SK-MEL-5 (cell line): Measurements from ENCODE around the gene TMEM218. TPM values are rescaled to one million over a fixed set of nuclear protein-coding genes. Genes with fewer than 3 reads are reported as not detected.
"Not testable (repeated sequence)": the region's sequence is repeated elsewhere in the genome, so short reads cannot be mapped to it uniquely, and the experiment has no call there.

ENCODE experiments used
- DNase-seq: peaks from one replicate; pipeline ENCODE4 v3.0.0-alpha.2; 2016; ENCODE audit warnings: low read depth, low spot score
- in situ Hi-C: cut with HindIII; loops from 2 replicates; pipeline ENCODE4 v1.10.0; 2016; ENCODE audit warnings: low sequenced_read_pairs, high pct_unique_total_duplicates, low pct_unique_long_range_greater_than_20kb
- total RNA-seq: library from RNA; depleted of rRNA; stranded (reverse); fragments of >200 nt; shearing (Covaris generic); gene quantifications from 2 replicates; pipeline ENCODE4 v1.2.3, GENCODE V29; 2014

TMEM218 gene
- total RNA-seq, 1 experiment from 2014 or later, result 26.9 TPM

DNA sequence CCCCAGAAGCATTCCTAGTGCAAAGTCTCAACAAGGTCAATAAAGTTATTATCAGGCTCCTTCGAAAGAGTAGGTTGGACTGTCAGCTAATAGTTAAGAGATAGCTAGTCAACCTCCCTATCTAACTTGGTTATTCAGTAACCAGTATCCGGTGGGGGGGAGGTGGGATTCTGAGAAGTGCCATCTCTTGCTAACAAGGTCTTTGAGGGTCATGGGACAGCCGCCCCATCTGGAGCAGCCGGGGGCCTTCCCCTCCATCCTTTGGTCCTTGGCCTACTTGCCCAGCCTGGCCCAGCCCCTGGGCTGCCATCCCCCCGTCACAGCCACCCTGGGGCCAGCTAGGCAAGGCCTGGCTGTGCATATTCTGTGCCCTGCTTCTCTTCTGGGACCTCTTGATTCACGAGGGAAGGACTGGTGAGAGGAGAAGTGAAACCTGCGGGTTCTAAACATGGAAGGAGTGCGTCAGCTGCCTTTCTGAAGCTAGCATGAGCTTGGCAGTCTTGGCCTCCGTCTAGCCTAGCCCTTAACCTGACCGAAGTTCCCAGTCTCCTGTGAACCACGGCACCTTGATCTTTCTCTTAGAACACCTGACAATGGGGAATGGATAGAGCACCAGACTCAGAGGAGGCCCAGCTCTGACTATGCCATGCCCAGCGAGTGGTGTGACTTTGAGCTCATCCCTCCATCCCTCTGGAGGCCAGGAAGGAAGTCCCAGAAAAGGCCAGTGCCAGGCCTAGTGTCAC is 39.0 kb downstream of the TMEM218 start:
- no peak for DNase-seq
- in situ Hi-C loops, result no loop called here

DNA sequence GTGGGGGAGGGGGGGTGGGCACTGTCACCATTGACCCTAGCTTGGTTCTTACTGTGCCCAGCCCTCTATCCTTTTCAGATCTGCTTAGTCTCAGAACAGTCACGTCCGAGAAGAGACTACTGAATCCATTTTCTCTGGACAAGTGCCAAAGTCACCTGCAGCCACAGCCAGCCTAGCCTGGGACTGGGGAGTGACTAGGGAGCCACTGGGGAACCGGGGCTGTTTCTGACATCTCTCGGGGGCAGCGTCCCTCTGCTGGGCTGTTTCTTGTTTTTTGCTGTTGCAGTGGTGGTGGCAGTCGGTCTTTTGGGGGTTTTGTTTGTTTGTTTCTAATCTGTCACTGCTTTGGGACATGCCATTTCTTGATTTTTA is 39.6 kb downstream of the TMEM218 start:
- in situ Hi-C loops, result no loop called here
- no peak for DNase-seq

DNA sequence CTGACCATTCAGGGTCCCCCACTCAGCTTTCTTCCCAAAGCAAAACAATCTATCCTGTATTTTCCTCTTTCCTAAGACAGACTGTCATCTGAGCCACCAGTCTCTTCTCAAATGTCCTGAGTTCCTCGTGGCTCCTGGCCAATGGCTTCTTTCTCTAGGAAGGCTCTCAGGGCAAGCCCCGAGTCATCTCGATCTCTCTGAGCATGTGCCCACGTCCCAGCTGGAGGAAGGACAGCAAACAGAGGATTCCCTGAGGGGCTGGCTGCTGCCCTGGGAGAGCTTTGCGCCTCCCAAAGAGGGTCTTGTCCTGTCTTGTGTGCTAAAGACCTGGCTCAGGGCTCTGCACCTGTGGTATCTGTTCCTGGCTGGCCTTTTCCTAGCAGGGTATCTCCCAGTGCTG is 40.0 kb downstream of the TMEM218 start:
- in situ Hi-C loops, result no loop called here
- DNase-seq, result no peak

DNA sequence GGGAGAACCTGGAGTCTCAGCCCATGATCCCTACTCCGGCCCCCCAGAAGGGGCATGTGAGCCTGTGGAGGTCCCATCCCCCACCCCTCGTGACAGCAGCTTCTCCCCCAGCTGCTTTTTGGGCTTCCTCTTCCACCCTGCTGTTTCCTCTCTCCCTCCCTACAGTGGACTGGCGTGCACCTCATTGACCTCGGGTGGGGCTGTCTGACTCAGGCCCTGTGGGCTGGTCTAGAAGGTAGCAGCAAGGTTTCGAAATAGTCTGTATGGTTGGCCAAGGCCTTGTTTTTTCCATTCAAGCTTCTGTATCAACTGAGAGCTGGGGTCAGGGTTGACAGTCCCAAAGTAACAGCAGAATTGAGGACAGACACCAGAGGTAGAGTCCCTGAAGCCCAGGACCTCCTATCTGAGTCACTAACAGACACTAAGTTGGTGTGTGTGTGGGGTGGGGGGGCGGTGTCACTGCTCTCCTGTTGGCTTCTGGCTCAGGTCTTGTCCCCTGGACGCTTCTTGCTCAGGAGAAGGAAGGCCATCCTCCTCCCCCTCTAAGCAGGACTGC is 40.6 kb downstream of the TMEM218 start:
- in situ Hi-C loops, result no loop called here
- no peak for DNase-seq

DNA sequence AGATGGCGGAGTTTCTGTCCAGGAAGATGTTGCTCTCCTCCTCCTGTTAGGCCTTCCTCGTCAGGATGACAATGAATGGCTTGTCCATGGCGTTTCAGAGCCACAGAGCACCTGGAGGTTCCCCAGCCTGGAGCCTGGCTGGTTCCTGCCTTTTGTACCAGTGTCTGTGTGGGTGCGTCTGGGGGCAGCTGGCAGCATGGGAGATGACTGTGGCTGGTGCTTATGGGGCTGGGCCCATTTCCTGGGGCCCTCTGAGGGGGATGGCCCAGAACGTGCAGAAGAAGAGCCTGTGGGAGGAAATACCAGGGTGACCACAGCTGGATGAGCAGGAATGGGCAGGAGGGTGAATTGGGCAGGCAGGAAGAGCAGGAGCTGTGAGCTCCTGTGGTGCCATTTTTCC is 41.6 kb downstream of the TMEM218 start:
- in situ Hi-C loops, result no loop called here
- DNase-seq, result no peak

DNA sequence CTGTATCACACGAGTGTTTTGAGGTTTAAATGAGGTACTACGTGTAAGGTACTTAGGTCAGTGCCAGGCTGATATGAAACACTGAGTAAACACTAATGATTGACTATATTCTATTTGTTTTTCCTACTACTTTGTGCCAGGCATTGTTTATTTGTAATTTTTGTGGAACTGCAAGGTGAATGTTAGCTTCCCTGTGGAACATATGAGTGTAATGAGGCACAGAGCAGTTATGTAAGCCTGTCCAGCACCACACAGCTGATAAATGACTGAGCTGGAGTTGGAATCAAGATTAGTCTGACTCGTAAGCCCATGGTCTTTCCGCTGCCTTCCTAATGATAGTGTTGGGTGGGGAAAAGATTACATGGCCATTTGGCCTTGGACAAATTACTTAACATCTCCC is 42.4 kb downstream of the TMEM218 start:
- in situ Hi-C loops, result no loop called here
- no peak for DNase-seq

DNA sequence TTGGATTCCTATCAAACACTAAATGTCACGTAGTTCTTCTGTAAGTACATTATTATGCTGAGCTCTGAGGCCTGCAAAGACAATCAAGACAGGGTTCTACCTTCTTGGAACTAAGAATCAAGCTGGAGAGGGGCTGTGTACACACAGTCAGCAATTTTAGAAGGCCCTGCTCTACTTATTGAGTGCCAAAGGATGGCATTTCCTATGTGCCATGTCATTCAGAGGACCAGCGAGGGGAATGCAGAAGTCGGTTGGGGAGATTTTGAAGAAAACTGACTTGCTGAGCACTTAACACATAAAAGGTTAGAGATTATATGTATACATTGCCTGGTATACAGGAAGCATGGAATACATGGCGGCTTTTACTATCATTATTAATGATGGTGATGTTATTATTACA is 43.1 kb downstream of the TMEM218 start:
- no peak for DNase-seq

DNA sequence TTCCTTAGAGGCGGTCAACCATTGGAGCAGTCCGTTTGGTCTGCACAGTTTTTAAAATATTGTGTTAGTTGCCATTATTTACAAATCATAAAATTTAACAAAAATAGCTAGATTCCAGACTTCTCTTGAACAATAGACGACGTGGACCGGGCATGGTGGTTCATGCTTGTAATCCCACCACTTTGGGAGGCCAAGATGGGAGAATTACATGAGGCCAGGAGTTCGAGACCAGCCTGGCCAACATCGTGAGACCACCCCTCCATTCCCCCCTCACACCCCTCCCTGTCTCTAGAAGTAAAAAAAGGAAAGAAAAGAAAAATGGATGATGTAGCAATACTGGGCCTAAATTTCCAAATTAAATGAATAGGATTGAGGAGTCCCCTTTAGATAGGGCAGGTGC is 47.4 kb downstream of the TMEM218 start:
- in situ Hi-C loops, result no loop called here
- DNase-seq, result no peak

More for the DNA sequence above, 43.1 kb downstream of the TMEM218 start:
- in situ Hi-C loops, result no loop called here

DNA sequence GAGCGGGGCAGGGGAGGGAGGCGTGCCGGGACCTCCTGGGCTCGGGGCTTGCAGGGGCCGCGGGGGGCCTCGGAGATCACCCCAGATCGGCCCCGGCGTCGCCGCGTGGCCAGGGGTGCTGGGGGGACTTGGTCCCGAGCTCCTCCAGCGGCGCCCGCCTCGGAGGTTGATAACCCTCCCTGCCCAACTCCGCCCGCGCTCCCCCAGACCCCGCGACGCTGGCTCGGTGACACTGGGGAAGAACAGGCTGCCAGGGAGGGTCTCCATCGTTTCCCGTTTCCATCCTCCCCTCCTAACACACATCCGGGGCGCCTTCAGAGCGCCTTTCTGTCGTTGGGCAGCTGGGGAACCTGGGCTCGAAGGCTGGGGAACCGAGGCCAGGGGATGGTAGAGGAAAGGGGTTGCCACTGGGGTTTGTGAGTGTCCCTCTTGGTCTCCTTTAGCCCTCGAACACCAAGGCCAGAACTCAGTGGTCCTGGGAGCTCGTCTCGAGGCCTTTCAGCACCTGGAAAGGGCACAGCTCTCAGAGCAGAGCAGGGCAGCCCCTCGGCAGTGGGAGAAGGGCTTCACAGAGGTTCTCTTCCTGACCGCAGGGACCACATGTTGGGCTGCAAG is 47.9 kb downstream of the TMEM218 start:
- no peak for DNase-seq
- in situ Hi-C loops, result no loop called here

DNA sequence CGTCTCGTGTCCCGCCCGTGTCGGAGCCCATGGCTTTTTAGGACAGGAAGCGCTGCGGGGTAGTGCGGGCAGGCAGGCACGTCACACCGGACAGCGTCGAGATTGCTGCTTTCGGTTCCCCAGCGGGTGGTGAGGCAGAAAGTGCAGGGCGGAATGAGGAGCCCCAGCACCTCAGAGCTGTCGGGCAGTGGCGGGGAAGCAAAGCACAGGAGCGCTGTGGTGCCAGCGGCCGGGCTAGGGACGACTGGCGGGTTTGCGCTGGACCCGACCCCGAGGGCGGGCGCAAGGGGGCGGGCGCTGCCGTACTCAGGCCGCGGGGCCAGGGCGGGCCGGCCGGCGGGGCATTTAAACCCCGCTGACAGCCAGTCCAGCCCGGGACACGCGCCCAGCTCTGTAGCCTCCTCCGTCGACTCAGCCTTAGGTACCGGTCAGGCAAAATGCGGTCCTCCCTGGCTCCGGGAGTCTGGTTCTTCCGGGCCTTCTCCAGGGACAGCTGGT is 48.4 kb downstream of the TMEM218 start, which contains the start of gene SLC37A2:
Gene SLC37A2 (plus strand): TSS at position 375 of the 498 bp plus-strand sequence. CDS start 63 bp downstream, at position 438.
- in situ Hi-C loops, result no loop called here
- DNase-seq, result peak; percentile 68

DNA sequence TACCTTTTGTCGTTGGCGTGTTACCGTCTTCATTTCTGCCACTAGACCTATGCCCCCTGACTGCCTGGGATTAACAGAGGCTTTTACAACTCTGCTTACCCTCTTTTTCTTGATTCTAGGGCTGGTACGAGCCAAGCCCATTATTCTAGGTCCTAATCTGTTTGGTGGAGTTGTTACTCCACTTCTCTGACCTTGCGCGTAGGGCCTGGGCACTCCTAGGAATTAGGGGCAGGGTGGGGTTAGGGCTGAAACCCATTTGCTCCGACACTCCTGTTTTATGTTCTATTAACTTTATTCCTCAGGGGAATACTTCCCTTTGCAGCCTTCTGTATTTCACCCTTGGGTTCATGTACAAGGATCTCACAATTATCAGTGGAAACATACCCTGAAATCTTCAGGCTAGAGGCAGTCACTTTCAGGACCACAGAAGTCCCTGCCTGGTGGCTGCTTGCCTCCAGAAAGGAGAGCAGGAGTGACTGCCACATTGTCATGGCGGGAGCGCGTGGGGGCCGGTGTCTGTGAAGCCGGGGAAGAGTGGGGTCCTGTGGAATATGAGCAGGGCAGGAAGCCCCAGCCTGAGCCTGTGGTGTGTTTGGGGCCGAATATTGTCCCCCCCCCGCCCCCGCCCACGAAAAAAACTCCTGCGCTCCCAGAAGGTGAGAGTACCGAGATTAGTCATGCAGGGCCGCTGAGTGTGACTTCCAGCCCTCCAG is 49.1 kb downstream of the TMEM218 start:
- in situ Hi-C loops, result no loop called here
- DNase-seq, result no peak

DNA sequence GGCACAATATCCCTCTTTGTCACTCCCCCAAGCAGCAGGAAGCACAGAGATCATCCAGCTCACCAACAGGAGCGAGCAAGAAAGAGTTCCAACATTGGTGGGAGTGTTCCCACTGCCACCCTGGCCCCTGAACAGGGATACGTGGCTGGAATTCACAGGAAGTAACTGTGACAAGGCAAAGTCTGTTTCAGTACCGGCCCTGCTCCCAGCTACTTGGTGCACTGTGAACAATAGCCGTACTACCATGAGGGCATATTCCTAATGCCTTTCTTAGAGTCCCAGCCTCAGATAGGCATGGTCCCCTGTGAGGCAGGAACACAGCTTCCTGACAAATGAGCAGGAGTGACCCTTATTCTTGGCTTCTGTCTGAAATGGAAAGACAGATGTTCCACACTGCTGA is 50.1 kb downstream of the TMEM218 start:
- in situ Hi-C loops, result no loop called here
- DNase-seq, result no peak

DNA sequence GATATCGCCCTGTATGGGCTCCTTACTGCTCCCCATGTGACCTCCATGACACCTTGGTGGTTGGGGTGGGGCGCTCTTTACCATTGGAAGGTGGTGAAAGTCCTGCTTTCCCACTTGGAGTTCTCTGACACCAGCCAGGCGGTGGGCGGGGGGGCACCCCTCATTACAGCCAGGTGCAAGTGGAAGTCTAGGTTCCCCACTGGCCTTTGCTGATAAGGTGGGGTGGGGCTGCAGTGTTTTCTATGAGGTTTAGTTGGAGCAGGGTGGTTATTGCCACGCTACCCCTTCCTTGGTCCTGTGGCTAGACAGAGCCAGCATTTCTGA is 53.8 kb downstream of the TMEM218 start:
- in situ Hi-C loops, result no loop called here
- no peak for DNase-seq

DNA sequence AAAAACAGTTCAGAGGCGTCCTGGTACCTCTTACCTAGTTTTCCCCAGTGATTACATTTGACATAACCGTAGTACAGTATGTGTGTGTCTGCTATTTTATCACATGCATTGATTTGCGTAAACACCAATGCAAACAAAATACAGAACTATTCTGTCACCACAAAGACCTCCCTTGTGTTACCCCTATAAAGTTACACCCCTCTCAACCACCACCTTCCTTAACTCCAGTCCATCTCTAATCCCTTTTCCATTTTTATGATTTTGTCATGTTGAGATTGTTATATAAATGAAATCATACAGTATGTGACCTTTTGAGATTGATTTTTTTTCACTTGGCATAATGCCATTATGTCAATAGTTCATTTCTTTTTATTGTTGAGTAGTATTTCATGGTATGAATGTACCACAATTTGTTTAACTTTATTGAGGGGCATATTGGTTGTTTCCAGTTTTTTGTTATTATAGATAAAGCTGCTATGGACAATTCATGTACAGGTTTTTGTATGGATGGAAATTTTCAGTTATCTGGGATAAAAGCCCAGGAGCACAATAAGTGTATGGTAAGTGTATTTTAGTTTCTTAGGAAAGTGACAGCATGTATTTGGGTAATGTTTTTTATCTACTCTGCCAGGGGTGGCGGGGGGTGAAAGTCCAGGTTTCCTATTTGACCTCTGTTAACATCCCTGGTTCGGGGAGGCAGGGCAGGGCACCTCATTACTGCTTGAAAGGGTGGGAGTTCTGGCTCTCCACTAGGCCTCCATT is 54.3 kb downstream of the TMEM218 start:
- in situ Hi-C loops, result no loop called here
- peak; percentile 95 for DNase-seq

DNA sequence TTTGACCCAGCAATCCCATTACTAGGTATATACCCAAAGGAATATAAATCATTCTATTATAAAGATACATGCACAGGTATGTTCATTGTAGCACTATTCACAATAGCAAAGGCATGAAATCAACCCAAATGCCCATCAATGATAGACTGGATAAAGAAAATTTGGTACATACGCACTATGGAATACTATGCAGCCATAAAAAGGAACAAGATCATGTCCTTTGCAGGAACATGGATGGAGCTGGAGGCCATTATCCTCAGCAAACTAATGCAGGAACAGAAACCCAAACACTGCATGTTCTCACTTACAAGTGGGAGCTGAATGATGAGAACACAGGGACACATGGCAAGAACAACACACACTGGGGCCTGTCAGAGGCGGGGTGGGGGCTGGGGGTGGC is 55.3 kb downstream of the TMEM218 start:
- DNase-seq, in situ Hi-C loops: not testable (repeated sequence)

DNA sequence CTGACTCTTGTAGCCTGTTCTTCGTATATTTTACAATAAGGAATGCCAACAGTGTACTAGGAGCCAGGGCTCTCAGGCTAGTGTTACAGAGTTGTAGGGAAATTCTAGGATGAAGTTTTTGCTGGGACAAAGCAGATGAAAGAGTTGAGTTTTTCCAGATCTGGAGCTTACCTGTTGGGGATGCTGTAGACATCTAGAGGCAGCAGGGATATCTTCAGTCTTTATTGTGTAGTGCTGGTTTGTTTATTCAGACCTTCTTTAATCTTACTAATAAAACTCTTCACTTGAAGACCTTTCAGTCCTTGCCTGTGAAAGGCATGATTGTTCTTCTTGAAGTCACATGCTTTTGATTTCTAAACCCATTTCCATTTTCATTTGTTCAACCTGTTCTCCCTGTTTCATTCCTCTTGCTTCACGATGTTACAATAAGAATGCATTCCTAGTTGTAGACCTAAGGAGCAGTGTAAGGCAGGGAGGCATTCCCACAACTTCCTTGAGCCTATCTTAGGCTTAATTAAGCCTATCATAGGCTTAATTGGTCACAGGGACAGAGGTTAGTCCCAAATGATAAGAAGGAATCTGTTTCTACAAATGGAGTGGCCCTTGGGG is 56.2 kb downstream of the TMEM218 start:
- in situ Hi-C loops, result no loop called here
- DNase-seq, result peak; percentile 71

DNA sequence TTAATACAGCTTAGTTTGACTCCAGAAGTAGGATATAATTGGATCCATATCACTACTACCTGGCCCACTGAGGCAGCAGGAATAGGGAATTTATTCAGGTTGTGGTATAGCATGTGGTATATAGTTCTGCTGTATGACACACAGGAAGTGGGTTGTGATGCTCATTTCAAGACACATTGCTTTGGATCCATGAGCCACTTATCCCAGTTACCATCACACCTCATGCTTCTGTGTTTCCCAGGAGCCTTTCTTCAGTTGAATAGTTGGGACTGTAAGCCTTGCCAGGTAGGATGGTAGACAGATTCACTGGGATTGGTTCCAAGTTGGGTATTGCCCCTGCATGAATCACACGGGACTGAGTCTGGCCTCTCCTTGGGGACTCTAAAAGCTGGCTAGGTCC is 58.3 kb downstream of the TMEM218 start:
- no peak for DNase-seq

More for the DNA sequence above, 58.3 kb downstream of the TMEM218 start:
- in situ Hi-C loops, result no loop called here
